Esophagus (tissue), 2 donors: ENCODE measurements around the gene TOR1A. TPM values are rescaled to one million over a fixed set of nuclear protein-coding genes. Genes with fewer than 3 reads are reported as not detected.
"Not testable (repeated sequence)": the region's sequence is repeated elsewhere in the genome, so short reads cannot be mapped to it uniquely, and the experiment has no call there.

Experiments
- H3K27ac ChIP-seq, 2 donors: one replicate each; pipeline ENCODE4 v1.5.1; 2013; ENCODE audit warnings: low read depth in 2 of 2, mild to moderate bottlenecking in 2 of 2, inconsistent platforms in 1 of 2, low read length in 1 of 2, moderate library complexity in 1 of 2
- H3K27me3 ChIP-seq, 2 donors: one replicate each; pipeline ENCODE4 v1.6.1; 2013; ENCODE audit warnings: low read length in 2 of 2, control low read depth in 1 of 2, mild to moderate bottlenecking in 1 of 2; ENCODE audit not compliant: insufficient read depth in 2 of 2, control insufficient read depth in 1 of 2
- H3K36me3 ChIP-seq, 2 donors: one replicate each; pipeline ENCODE4 v1.6.1; 2013; ENCODE audit warnings: low read length in 1 of 2; ENCODE audit not compliant: control insufficient read depth in 2 of 2, insufficient read depth in 2 of 2
- H3K4me1 ChIP-seq, 2 donors: one replicate each; pipeline ENCODE4 v1.6.1; 2013; ENCODE audit warnings: low read length in 1 of 2; ENCODE audit not compliant: control insufficient read depth in 2 of 2, insufficient read depth in 2 of 2
- H3K4me3 ChIP-seq, 2 donors: one replicate each; pipeline ENCODE4 v1.5.1; 2013; ENCODE audit warnings: low read length in 2 of 2, mild to moderate bottlenecking in 2 of 2, low read depth in 1 of 2, moderate library complexity in 1 of 2
- H3K9me3 ChIP-seq, 2 donors: one replicate each; pipeline ENCODE4 v1.6.1; 2013; ENCODE audit warnings: mild to moderate bottlenecking in 2 of 2, low read depth in 1 of 2, low read length in 1 of 2, moderate library complexity in 1 of 2; ENCODE audit not compliant: control insufficient read depth in 2 of 2, insufficient read depth in 1 of 2
- WGBS, 2 donors: extraction: QIAGEN DNeasy Blood & Tissue Kit; methylation state at CpG; one replicate each; pipeline ENCODE4 v1.1.7; 2013; 5-methylcytosine and 5-hydroxymethylcytosine counted together
- polyA plus RNA-seq, 2 donors: library from polyadenylated mRNA; stranded (reverse); fragments of 200-250 nt; gene quantifications; one replicate each; pipeline ENCODE4 v1.2.3, GENCODE V29; 2013
- donor health status: healthy with polysubstance abuse.
- donor health status: Bipolar disorder and iron deficiency.

TOR1A gene
- polyA plus RNA-seq, 2 donors, result 9.8 to 15.8 TPM

- 16 to 35% methylated on average over 16 of the region's 16 CpGs for WGBS, 2 donors
- H3K4me1 ChIP-seq, result peaks cover 5 to 7% of the 10 kb centered on the region in 2 donors
- peak overlapping the region; percentile 57 to 62 for H3K27ac ChIP-seq
- no peaks in the 10 kb centered on the region for H3K27me3 ChIP-seq
- H3K9me3 ChIP-seq, result no peaks in the 10 kb centered on the region
- H3K4me3 ChIP-seq, result no peak overlapping the region
- H3K36me3 ChIP-seq, result no peaks in the 10 kb centered on the region
Measured at GRCh38 chr9:129776938-129777768, 46.8 kb downstream of the TOR1A start.

- Histone ChIP-seq H3K36me3 (no peaks in the 10 kb centered on the region), H3K27ac (peak overlapping the region; percentile 57 to 62), H3K27me3 (no peaks in the 10 kb centered on the region), H3K4me3 (no peak overlapping the region), H3K9me3 (no peaks in the 10 kb centered on the region), H3K4me1 (peaks cover 5 to 7% of the 10 kb centered on the region in 2 donors)
- WGBS, 2 donors, result 70 to 73% methylated on average over 8 of the region's 8 CpGs
Measured at GRCh38 chr9:129776566-129776937, 47.4 kb downstream of the TOR1A start.

GRCh38 chr9:129776096-129776495 is 47.8 kb downstream of the TOR1A start:
- H3K4me1 ChIP-seq, H3K36me3 ChIP-seq, H3K27me3 ChIP-seq, H3K27ac ChIP-seq, H3K9me3 ChIP-seq, H3K4me3 ChIP-seq: not testable (repeated sequence)
- WGBS, 2 donors, result 92 to 96% methylated on average over 4 of the region's 4 CpGs

- WGBS, 2 donors, result 43 to 53% methylated on average over 2 of the region's 2 CpGs
- H3K4me1 ChIP-seq, result peaks cover 5 to 7% of the 10 kb centered on the region in 2 donors
Measured at GRCh38 chr9:129775448-129775798, 48.5 kb downstream of the TOR1A start.

GRCh38 chr9:129774791-129775447 is 49.0 kb downstream of the TOR1A start:
- H3K4me3 ChIP-seq, result no peak overlapping the region
- H3K4me1 ChIP-seq, result peaks cover 5 to 7% of the 10 kb centered on the region in 2 donors
- H3K36me3 ChIP-seq, result no peaks in the 10 kb centered on the region
- no peaks in the 10 kb centered on the region for H3K9me3 ChIP-seq
- no peaks in the 10 kb centered on the region for H3K27me3 ChIP-seq
- 73 to 74% methylated on average over 20 of the region's 20 CpGs for WGBS, 2 donors
- H3K27ac ChIP-seq, result no peak overlapping the region

More at GRCh38 chr9:129775448-129775798, 48.5 kb downstream of the TOR1A start:
- no peak overlapping the region for H3K27ac ChIP-seq
- no peaks in the 10 kb centered on the region for H3K27me3 ChIP-seq
- no peaks in the 10 kb centered on the region for H3K9me3 ChIP-seq
- H3K4me3 ChIP-seq, result no peak overlapping the region
- H3K36me3 ChIP-seq, result no peaks in the 10 kb centered on the region

- H3K27ac ChIP-seq, result no peak overlapping the region
- no peaks in the 10 kb centered on the region for H3K9me3 ChIP-seq
- H3K36me3 ChIP-seq, result no peaks in the 10 kb centered on the region
- H3K4me3 ChIP-seq, result no peak overlapping the region
- no peaks in the 10 kb centered on the region for H3K27me3 ChIP-seq
- peaks cover 5 to 7% of the 10 kb centered on the region in 2 donors for H3K4me1 ChIP-seq
- 50 to 54% methylated on average over 10 of the region's 10 CpGs for WGBS, 2 donors
Measured at GRCh38 chr9:129773262-129774048, 50.5 kb downstream of the TOR1A start.

- peaks cover 0 to 7% of the 10 kb centered on the region in 2 donors for H3K4me1 ChIP-seq
- no peak overlapping the region for H3K27ac ChIP-seq
- no peaks in the 10 kb centered on the region for H3K36me3 ChIP-seq
- no peak overlapping the region for H3K4me3 ChIP-seq
- no peaks in the 10 kb centered on the region for H3K27me3 ChIP-seq
- 77 to 84% methylated on average over 5 of the region's 5 CpGs for WGBS, 2 donors
- H3K9me3 ChIP-seq, result no peaks in the 10 kb centered on the region
Measured at GRCh38 chr9:129770741-129771140, 53.2 kb downstream of the TOR1A start.

GRCh38 chr9:129769669-129770068 is 54.3 kb downstream of the TOR1A start:
- Histone ChIP-seq H3K4me3 (no peak overlapping the region), H3K27me3 (no peaks in the 10 kb centered on the region), H3K27ac (no peak overlapping the region), H3K36me3 (no peaks in the 10 kb centered on the region), H3K9me3 (no peaks in the 10 kb centered on the region), H3K4me1 (peaks cover 0 to 5% of the 10 kb centered on the region in 2 donors)
- WGBS, 2 donors, result 73 to 77% methylated on average over 5 of the region's 5 CpGs

- H3K36me3 ChIP-seq, result no peaks in the 10 kb centered on the region
- no peak overlapping the region for H3K4me3 ChIP-seq
- WGBS, 2 donors, result 89 to 94% methylated on average over 6 of the region's 6 CpGs
- no peaks in the 10 kb centered on the region for H3K4me1 ChIP-seq
- no peaks in the 10 kb centered on the region for H3K27me3 ChIP-seq
- H3K27ac ChIP-seq, result no peak overlapping the region
- H3K9me3 ChIP-seq, result no peaks in the 10 kb centered on the region
Measured at GRCh38 chr9:129768486-129768885, 55.5 kb downstream of the TOR1A start.
